ENCODE data around the gene LMO7.

LMO7 gene

GRCh38 chr13:75838366-75839005 is 202.4 kb downstream of the LMO7 start:
- no peak for DNase-seq

DNA sequence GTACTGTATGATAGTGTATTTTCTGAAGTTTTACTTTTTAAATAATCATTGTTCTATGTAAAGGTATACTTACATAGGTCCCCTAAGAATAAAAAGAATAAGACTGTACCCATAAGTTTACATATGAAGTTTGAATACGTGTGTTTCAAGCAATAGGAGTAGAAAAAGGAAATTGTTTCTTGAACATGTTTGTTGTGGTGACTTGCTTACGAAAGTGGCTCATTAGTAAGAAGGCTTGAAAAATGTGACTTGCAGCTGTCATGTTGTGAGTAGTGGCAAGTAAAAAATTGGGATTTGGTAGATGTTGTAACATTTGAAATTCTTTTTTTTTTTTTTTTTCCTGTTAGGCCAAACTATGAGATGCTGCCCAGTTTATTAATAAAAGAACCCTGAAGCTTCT is 203.3 kb downstream of the LMO7 start:
- no peak for DNase-seq

- DNase-seq: no peak
Observed at GRCh38 chr13:75841905-75842304, 205.8 kb downstream of the LMO7 start.

DNA sequence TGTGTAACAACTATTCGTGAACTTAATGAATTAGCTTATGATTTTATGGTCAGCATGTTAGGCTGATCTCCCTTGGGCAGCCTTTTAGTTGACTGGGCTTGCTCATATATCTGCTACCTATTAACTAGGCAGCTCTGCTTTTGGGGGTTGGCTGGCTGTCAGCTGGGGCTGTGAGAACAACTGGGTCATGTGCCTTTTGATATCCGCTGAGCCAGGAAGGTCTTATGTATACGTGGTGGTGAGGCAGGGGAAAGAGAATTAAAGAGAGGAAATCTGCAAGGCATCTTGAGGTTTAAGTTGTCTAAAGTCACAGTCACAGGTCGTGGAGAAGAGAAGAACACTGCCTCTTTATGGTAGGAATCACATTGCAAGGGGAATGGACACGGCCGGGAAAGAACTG is 206.9 kb downstream of the LMO7 start:
- no peak for DNase-seq

GRCh38 chr13:75843991-75844390 is 207.9 kb downstream of the LMO7 start:
- no peak for DNase-seq

DNA sequence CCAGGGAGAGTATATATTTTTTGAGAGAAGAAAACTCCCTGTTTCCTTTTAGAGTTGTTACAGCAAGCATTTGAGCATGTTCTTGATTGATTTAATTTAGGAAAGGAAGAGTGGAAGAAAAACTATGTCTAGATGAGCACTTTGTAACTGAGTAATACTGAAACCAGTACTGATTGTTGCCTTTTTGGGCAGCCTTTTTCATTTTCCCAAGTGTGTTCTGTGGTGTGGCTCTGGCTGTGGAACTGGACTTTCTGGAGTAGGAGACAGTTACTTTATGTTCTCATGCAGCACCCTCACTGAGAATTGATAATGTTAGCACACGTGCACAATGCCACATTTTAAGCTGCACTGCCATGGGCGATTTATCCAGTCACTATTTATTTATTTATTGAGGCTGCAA is 211.5 kb downstream of the LMO7 start:
- DNase-seq: no peak

GRCh38 chr13:75850916-75851315 is 214.8 kb downstream of the LMO7 start:
- DNase-seq: no peak

DNA sequence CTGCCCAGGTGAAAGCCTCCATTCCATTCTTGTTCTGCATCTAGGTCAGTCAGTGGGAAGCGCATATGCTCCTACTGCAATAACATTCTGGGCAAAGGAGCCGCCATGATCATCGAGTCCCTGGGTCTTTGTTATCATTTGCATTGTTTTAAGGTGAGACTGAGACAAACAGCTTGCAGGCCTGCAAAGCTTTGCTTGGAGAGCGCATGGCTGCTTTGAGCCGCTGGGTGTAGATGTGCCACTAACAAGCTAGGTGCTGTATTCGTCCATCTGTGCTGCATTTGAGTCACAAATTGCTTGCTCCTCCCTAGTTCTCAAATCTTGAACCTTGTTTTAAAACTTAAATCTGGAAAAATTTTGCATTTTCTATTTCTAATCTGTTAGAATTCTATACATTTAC is 219.1 kb downstream of the LMO7 start:
- DNase-seq: peak in 2 of 56 donors; percentile 12 to 16

- no peak for DNase-seq
Observed at GRCh38 chr13:75855847-75856246, 219.7 kb downstream of the LMO7 start.

DNA sequence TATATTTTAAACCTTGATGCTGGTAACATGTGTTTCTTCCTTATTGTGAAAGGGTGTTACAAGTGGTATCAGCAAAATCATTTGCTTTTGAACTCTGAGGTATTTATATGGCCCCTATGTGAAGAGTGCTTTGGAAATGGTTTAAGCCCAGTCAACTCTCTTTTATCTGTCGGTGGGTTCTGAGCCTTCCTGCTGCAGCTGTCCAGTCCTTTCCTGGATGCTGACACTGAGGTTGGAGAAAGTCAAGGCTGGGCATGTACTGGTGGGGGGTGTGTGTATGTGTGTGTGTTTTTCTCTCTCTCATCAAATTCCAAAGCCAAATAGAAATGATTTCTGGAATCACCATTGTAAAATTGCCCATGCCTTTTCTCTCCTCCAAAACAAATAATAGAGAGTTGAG is 221.2 kb downstream of the LMO7 start:
- DNase-seq: no peak

- DNase-seq: no peak
Observed at GRCh38 chr13:75860935-75861334, 224.8 kb downstream of the LMO7 start.

- no peak for DNase-seq
Observed at GRCh38 chr13:75861786-75862185, 225.7 kb downstream of the LMO7 start.

- no peak for DNase-seq
Observed at GRCh38 chr13:75864718-75865117, 228.6 kb downstream of the LMO7 start.

DNA sequence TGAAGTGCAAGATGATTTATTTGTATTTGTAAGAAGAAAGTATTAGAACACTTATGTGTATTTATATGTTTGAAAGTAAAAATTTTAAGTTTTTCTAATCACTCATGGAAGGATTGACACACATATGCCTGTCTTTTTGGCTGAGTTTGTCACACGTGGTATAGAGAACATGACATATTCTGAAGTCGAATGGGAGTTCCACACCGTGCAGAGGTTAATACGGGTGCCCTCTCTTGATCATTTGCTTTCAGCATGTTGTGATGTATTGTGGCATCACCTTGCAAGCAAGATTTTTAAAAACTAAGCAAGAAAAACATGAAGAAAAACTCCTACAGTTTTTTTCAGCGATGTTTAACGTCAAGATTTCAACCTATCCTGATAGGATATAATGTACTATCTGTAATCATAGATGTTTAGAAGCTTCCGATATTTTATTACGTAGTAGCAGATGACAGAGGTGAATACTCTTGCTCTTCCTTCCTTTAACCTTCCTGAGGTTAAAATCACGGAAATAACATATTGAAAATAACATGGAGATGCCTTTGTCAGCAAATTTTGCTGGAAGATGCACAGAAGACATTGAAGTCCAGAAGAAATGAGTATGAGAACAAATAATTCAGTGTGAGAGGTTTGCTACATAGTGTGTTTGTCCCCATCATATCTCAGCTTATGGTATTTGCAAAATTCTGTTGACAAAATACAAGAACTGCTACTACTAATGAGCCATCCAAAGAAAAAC is 231.4 kb downstream of the LMO7 start:
- DNase-seq: no peak

DNA sequence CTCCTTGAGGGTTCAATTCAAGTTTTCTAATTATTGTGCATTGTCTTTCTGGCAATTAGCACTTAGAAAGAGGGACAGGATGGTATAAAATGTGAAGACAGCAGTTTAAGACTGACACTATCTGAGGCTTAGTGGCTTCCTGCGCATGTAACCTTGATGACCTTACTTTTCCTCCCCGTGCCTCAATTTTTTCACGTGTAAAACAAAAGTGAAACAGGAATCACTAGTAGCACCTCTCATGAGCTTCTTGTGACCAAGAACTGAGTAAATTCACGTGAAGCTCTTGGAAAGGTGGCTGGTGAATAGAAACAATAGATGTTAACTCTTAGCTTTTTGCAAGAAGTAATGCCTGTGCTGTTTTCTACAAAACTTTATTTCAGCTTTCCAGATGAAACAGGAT is 233.9 kb downstream of the LMO7 start:
- DNase-seq: no peak

DNA sequence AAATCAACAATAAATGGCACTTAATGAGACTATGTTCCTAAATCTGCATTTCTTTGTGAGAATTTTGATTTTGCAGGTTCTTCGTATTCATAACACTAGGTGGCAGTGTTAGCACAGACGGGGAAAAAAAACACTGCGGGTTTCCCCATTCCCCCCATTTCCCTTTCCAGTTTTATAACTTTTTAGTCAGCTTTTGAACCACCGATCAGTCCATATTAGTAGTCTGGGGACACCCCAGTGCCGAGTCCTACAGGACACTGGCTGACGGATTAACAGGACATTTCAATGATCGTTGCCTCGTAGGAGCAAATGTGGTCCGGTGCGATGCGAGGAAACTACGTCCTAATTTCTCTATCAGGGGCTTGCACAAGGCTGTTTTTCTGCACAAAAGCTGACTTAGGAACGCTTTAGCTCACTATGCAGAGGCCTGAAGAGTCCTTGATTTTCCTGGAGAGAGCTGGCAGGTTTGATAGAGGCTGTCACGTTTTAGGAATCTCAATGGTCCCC is 234.3 kb downstream of the LMO7 start:
- DNase-seq: peak in 6 of 56 donors; percentile 1 to 11 (median 6)

DNA sequence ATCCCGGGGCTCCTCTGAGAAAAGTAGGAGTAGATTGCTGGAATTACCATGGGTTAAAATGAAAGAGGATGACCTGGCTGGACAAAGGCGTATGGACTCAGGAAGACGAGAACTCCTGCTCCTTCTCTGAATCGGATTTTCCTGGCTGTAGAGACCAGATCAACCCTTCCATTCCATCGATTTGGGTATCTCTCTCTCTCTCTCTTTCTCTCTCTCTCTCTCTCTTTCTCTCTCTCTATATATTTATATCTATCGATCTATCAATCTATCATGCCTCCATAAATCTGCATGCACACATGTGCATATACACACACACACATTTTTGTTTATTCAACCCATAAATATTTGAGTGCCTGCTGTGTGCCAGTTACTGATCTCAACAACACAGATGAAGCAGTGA is 234.9 kb downstream of the LMO7 start:
- no peak for DNase-seq

DNA sequence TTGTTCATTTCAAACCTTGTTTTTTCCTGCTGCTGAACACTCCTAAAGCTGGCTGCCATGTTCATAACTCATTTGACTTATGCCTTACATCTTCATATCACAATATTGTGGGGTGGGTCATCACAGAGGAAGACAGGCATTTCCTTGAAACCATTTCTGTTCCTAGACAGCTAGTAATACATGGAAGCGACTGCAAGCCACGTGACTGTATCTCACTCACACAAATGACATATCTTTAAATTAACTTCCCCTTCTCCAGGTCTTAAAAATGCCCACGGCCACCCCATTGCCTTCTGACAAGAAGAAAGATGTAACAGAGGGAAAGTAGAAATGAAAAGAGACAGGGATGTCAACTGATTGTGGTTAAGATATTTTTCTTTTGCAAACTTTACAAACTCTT is 236.8 kb downstream of the LMO7 start:
- no peak for DNase-seq

- DNase-seq: no peak
Observed at GRCh38 chr13:75873494-75873893, 237.4 kb downstream of the LMO7 start.

GRCh38 chr13:75875450-75875849 is 239.3 kb downstream of the LMO7 start:
- DNase-seq: no peak

DNA sequence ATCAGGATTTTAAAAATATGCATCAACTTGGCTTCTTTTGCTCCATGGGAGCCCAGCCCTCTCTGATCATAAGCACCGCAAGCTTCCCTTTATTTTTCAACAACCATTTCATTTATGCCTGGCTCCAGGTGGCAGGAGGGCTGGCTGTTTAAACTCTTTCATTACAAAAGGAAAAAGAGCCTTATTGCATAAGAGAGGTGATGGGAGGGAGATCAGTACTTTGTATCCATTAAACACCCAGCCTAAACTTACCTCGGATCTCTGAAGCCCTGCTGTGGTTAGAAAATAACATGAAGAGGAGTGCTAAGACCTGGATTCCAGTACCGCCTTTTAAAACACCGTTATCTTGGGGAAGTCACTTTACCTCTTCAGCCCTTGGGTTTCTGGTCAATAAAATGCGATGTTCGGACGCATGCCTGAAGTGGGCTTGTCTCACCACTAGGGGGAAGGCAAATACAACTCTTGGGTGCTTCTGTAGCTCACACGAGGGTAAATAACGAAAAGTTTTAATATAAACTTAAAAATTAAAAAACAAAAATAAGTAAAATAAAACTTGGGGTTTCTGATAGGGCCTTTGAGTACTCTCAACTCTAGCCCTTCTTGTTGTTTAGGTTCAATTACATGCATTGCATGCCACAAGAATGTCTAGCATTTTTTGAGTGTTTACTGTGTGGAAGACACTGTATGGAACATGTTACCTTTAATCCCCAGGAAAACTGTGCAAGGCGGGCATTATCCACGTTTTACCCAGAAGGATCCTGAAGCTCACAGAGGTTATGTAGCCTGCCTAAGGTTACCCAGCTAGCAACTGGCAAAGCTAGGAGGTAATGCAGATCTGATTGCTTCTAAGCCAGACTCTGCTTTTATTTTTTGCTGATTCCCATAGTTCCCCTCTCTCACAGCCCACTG is 240.3 kb downstream of the LMO7 start:
- peak in 43 of 56 donors; percentile 1 to 66 (median 27) for DNase-seq

- DNase-seq: no peak
Observed at GRCh38 chr13:75877071-75877470, 240.9 kb downstream of the LMO7 start.
